Measurements from ENCODE around the gene CCDC33.

The CCDC33 gene

DNA sequence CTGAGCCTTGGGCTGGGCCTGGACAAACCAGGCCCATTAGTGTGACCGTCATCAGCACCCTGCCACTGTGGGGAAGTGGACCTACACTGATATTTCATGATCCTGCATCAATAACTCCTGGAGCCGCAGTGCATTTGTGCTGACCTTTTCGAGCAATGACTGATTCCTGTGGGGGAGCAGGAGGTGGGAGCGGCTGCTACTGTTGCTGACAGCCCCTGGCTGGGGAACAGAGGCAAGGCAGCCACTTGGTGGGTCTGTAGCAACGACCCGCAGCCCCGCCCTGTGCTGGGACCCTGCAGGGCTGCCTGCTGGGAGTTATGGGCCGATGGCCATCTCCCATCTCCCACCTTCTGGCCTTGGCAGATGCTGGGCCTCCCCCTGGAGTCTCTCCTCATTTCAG is 42.1 kb downstream of the CCDC33 start:
- Histone ChIP-seq H3K4me3 (replicated peaks; ENCODE audit: insufficient read depth, low read length) (no peak overlapping the region), H3K27ac (replicated peaks) (no peak overlapping the region), H3K27me3 (ENCODE audit: insufficient read depth, poor library complexity, severe bottlenecking) (peaks cover 3% of the 10 kb centered on the region)
- DNase-seq (ENCODE audit: low read depth in 1 of 2, low spot score in 1 of 2) = no peak
- TF ChIP-seq POLR2AphosphoS5 (IDR thresholded peaks at IDR 0.05; ENCODE audit: low read depth) = no peak
- TF ChIP-seq, protein P1, sequence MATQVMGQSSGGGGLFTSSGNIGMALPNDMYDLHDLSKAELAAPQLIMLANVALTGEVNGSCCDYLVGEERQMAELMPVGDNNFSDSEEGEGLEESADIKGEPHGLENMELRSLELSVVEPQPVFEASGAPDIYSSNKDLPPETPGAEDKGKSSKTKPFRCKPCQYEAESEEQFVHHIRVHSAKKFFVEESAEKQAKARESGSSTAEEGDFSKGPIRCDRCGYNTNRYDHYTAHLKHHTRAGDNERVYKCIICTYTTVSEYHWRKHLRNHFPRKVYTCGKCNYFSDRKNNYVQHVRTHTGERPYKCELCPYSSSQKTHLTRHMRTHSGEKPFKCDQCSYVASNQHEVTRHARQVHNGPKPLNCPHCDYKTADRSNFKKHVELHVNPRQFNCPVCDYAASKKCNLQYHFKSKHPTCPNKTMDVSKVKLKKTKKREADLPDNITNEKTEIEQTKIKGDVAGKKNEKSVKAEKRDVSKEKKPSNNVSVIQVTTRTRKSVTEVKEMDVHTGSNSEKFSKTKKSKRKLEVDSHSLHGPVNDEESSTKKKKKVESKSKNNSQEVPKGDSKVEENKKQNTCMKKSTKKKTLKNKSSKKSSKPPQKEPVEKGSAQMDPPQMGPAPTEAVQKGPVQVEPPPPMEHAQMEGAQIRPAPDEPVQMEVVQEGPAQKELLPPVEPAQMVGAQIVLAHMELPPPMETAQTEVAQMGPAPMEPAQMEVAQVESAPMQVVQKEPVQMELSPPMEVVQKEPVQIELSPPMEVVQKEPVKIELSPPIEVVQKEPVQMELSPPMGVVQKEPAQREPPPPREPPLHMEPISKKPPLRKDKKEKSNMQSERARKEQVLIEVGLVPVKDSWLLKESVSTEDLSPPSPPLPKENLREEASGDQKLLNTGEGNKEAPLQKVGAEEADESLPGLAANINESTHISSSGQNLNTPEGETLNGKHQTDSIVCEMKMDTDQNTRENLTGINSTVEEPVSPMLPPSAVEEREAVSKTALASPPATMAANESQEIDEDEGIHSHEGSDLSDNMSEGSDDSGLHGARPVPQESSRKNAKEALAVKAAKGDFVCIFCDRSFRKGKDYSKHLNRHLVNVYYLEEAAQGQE (IDR thresholded peaks at IDR 0.05; ENCODE audit: insufficient replicate concordance, low read depth) = no peak
- TF ChIP-seq, protein P2, sequence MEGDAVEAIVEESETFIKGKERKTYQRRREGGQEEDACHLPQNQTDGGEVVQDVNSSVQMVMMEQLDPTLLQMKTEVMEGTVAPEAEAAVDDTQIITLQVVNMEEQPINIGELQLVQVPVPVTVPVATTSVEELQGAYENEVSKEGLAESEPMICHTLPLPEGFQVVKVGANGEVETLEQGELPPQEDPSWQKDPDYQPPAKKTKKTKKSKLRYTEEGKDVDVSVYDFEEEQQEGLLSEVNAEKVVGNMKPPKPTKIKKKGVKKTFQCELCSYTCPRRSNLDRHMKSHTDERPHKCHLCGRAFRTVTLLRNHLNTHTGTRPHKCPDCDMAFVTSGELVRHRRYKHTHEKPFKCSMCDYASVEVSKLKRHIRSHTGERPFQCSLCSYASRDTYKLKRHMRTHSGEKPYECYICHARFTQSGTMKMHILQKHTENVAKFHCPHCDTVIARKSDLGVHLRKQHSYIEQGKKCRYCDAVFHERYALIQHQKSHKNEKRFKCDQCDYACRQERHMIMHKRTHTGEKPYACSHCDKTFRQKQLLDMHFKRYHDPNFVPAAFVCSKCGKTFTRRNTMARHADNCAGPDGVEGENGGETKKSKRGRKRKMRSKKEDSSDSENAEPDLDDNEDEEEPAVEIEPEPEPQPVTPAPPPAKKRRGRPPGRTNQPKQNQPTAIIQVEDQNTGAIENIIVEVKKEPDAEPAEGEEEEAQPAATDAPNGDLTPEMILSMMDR (IDR thresholded peaks at IDR 0.05; ENCODE audit: insufficient read depth, low read length) = no peak
- TF ChIP-seq SPI1 (IDR thresholded peaks at IDR 0.05; ENCODE audit: borderline replicate concordance, low read depth) = no peak
- TF ChIP-seq GABPA (IDR thresholded peaks at IDR 0.05; ENCODE audit: low read depth) = no peak

DNA sequence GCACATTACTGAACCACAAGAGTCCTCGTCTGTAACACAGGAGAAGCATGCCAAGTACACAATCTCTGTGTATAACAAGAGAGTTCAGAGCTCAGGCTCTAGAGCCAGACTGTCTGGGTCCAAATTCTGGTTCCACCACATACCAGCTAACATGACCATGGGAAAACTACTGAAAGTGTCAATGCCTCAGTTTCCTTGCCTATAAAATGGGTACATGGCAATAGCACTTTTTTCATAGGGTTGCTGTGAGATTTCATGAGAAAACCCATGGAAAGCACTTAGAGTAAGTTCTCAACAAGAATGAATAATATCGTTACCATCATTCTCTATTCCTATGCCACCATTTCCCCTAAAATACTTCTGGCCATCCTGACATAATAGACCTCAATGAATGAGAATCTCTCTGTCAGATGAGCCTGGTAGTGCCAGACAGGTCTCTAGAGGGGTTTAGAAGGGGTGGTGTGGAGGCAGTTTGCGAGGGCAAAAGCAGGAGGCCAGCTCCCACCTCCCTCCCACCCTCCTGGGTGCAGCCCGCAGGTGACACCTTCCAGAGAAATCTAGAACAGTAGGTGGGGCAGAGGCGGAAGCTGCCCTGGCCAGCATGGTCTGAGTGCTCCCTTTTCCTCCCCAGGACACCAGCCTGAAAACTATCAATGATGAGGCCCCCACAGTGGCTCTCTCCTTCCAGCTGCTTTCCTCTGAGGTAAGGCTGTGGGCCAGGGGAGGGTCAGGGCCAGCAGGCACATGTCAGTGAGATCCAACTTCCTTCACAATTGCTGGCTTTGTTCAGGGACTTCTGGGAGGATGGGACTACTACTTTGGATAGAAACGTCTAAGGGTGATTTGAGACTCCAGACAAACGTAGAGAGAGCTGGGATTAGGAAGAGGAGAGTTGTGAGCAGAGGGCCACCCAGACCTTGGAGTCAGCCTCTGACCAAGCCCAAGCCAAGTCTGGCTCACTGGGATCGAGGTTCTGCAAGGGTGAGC is 45.3 kb downstream of the CCDC33 start:
- peaks cover 3% of the 10 kb centered on the region for H3K27me3 ChIP-seq (ENCODE audit: insufficient read depth, poor library complexity, severe bottlenecking)
- no peak for DNase-seq (ENCODE audit: low read depth in 1 of 2, low spot score in 1 of 2)
- TF ChIP-seq POLR2AphosphoS5 (IDR thresholded peaks at IDR 0.05; ENCODE audit: low read depth) (no peak), SPI1 (IDR thresholded peaks at IDR 0.05; ENCODE audit: borderline replicate concordance, low read depth) (no peak), GABPA (IDR thresholded peaks at IDR 0.05; ENCODE audit: low read depth) (no peak)
- TF ChIP-seq, protein P2 (IDR thresholded peaks at IDR 0.05; ENCODE audit: insufficient read depth, low read length) = no peak
- TF ChIP-seq, protein P1 (IDR thresholded peaks at IDR 0.05; ENCODE audit: insufficient replicate concordance, low read depth) = no peak
- no peak overlapping the region for H3K4me3 ChIP-seq (replicated peaks; ENCODE audit: insufficient read depth, low read length)
- no peak overlapping the region for H3K27ac ChIP-seq (replicated peaks)

DNA sequence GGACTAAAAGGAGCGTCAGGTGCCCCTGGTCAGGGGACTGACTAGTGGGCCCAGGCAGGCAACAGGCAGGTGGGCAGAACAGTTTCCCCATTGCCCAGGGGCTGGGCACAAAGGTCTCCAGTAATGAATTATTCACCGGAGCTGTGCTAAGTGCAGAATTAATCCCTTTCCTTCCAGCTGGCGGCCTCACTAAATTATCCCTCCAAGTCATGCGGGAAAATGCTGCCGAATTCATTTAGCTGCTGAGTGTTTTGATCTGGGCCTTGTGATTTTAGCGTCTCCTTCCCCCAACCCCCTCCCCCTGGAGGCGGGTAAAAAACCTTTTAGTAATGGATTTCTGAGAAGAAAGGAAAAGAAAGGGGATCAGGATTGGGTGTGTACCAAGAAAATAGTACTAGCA is 47.2 kb downstream of the CCDC33 start:
- no peak for TF ChIP-seq GABPA (IDR thresholded peaks at IDR 0.05; ENCODE audit: low read depth)
- TF ChIP-seq POLR2AphosphoS5 (IDR thresholded peaks at IDR 0.05; ENCODE audit: low read depth) = no peak
- no peak for TF ChIP-seq SPI1 (IDR thresholded peaks at IDR 0.05; ENCODE audit: borderline replicate concordance, low read depth)
- TF ChIP-seq, protein P2 (IDR thresholded peaks at IDR 0.05; ENCODE audit: insufficient read depth, low read length) = no peak
- TF ChIP-seq, protein P1 (IDR thresholded peaks at IDR 0.05; ENCODE audit: insufficient replicate concordance, low read depth) = no peak
- no peak overlapping the region for H3K27ac ChIP-seq (replicated peaks)
- peaks cover 3% of the 10 kb centered on the region for H3K27me3 ChIP-seq (ENCODE audit: insufficient read depth, poor library complexity, severe bottlenecking)
- DNase-seq (ENCODE audit: low read depth in 1 of 2, low spot score in 1 of 2) = no peak
- H3K4me3 ChIP-seq (replicated peaks; ENCODE audit: insufficient read depth, low read length) = no peak overlapping the region

All from HL-60 (cell line).